Loucy (cell line): ENCODE results near the gene DDX42.

Experiments
- EZH2phosphoT487 ChIP-seq: fragments of 200-600 bp; IDR thresholded peaks from 2 replicates; pipeline ENCODE4 v1.6.1; 2018; ENCODE audit warnings: antibody characterized with exemption, mild to moderate bottlenecking, moderate library complexity, borderline replicate concordance
- TF ChIP-seq, protein P1 (sequence below): fragments of 200-600 bp; sonication (generic); conservative IDR thresholded peaks from 2 replicates; pipeline ENCODE4 v1.5.1; 2014; ENCODE audit warnings: mild to moderate bottlenecking, antibody characterized with exemption, low read length

DNA sequence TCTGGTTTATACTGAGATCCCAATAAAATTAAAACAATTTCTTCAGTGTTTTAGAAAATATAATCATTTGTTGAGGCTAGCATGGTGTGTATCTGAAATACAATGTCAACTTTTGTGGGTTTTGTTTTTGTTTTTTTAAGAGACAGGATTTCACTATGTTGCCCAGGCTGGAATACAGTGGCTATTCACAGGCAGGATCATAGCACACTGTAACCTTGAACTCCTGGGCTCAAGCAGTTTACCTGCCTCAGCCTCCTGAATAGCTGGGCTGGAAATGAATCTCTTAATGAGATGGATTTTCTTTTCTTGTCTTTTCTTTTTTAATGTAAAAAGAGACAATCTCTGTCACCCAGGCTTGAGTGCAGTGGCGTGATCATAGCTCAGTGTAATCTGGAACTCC lies 12.1 kb downstream of the DDX42 start:
- TF ChIP-seq, protein P1, sequence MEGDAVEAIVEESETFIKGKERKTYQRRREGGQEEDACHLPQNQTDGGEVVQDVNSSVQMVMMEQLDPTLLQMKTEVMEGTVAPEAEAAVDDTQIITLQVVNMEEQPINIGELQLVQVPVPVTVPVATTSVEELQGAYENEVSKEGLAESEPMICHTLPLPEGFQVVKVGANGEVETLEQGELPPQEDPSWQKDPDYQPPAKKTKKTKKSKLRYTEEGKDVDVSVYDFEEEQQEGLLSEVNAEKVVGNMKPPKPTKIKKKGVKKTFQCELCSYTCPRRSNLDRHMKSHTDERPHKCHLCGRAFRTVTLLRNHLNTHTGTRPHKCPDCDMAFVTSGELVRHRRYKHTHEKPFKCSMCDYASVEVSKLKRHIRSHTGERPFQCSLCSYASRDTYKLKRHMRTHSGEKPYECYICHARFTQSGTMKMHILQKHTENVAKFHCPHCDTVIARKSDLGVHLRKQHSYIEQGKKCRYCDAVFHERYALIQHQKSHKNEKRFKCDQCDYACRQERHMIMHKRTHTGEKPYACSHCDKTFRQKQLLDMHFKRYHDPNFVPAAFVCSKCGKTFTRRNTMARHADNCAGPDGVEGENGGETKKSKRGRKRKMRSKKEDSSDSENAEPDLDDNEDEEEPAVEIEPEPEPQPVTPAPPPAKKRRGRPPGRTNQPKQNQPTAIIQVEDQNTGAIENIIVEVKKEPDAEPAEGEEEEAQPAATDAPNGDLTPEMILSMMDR, result no peak
- TF ChIP-seq EZH2phosphoT487, result no peak
